Adrenal gland (tissue), 5 donors: ENCODE data around the gene TIGD3.

Experiments used
- POLR2A ChIP-seq, 2 donors: fragments of 450-650 bp; IDR thresholded peaks; one replicate each; pipeline ENCODE4 v1.6.1; 2017; ENCODE audit warnings: antibody characterized with exemption in 2 of 2, mild to moderate bottlenecking in 2 of 2, moderate library complexity in 1 of 2
- TF ChIP-seq, protein P1 (sequence below), 6 experiments: fragments of 450-650 bp in 4 of 6; fragments of 200-600 bp in 2 of 6; sonication (generic) in 1 of 6; IDR thresholded peaks; 1 replicate in 5 of 6; 2 replicates in 1 of 6; pipeline versions ENCODE4 v1.5.1 to v1.8.0; 2016 to 2021; ENCODE audit warnings: antibody characterized with exemption in 6 of 6, mild to moderate bottlenecking in 2 of 6, moderate library complexity in 1 of 6
- donor health status: DM: no; HTN: no; CAD: no.

- TF ChIP-seq, protein P1, sequence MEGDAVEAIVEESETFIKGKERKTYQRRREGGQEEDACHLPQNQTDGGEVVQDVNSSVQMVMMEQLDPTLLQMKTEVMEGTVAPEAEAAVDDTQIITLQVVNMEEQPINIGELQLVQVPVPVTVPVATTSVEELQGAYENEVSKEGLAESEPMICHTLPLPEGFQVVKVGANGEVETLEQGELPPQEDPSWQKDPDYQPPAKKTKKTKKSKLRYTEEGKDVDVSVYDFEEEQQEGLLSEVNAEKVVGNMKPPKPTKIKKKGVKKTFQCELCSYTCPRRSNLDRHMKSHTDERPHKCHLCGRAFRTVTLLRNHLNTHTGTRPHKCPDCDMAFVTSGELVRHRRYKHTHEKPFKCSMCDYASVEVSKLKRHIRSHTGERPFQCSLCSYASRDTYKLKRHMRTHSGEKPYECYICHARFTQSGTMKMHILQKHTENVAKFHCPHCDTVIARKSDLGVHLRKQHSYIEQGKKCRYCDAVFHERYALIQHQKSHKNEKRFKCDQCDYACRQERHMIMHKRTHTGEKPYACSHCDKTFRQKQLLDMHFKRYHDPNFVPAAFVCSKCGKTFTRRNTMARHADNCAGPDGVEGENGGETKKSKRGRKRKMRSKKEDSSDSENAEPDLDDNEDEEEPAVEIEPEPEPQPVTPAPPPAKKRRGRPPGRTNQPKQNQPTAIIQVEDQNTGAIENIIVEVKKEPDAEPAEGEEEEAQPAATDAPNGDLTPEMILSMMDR (IDR thresholded peaks at IDR 0.05) = peak in 1 of 6 experiments; percentile 37
- TF ChIP-seq POLR2A (IDR thresholded peaks at IDR 0.05) = no peak
Measured at GRCh38 chr11:65315866-65316226, 38.7 kb upstream of the TIGD3 start.
